ENCODE measurements around the gene BPTF. TPM values are rescaled to one million over a fixed set of nuclear protein-coding genes. Genes with fewer than 3 reads are reported as not detected.

The BPTF gene
- total and polyA plus RNA-seq, 2 of the 8 experiments (the other 6 are each of a cell fraction or from before 2014, with no cell fraction given) = 107 to 228 TPM

- no peak for TF ChIP-seq CHD7 (IDR thresholded peaks at IDR 0.05; ENCODE audit: insufficient replicate concordance, low read length)
- no peak for TF ChIP-seq POU5F1 (IDR thresholded peaks at IDR 0.05; ENCODE audit: low read depth, low read length)
- no peak for TF ChIP-seq ZNF274 (IDR thresholded peaks at IDR 0.05; ENCODE audit: borderline replicate concordance, extremely low read depth, low read length)
- TF ChIP-seq TAF7 (optimal IDR thresholded peaks at IDR 0.05; ENCODE audit: borderline replicate concordance, low read depth, low read length) = no peak
- no peak for TF ChIP-seq E2F6 (IDR thresholded peaks at IDR 0.05)
- TF ChIP-seq YY1 (IDR thresholded peaks at IDR 0.05; ENCODE audit: low read depth, low read length) = no peak
- TF ChIP-seq RXRA (IDR thresholded peaks at IDR 0.05; ENCODE audit: insufficient read depth, low read depth, low read length) = no peak
- TF ChIP-seq, protein P1, sequence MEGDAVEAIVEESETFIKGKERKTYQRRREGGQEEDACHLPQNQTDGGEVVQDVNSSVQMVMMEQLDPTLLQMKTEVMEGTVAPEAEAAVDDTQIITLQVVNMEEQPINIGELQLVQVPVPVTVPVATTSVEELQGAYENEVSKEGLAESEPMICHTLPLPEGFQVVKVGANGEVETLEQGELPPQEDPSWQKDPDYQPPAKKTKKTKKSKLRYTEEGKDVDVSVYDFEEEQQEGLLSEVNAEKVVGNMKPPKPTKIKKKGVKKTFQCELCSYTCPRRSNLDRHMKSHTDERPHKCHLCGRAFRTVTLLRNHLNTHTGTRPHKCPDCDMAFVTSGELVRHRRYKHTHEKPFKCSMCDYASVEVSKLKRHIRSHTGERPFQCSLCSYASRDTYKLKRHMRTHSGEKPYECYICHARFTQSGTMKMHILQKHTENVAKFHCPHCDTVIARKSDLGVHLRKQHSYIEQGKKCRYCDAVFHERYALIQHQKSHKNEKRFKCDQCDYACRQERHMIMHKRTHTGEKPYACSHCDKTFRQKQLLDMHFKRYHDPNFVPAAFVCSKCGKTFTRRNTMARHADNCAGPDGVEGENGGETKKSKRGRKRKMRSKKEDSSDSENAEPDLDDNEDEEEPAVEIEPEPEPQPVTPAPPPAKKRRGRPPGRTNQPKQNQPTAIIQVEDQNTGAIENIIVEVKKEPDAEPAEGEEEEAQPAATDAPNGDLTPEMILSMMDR (IDR thresholded peaks at IDR 0.05; ENCODE audit: control extremely low read depth in 1 of 3, insufficient read depth in 1 of 3, low read depth in 1 of 3, low read length in 3 of 3) = no peak
Measured at GRCh38 chr17:67946513-67946912, 121.2 kb downstream of the BPTF start (continued).
